ENCODE data around the gene AGBL4.

The AGBL4 gene

DNA sequence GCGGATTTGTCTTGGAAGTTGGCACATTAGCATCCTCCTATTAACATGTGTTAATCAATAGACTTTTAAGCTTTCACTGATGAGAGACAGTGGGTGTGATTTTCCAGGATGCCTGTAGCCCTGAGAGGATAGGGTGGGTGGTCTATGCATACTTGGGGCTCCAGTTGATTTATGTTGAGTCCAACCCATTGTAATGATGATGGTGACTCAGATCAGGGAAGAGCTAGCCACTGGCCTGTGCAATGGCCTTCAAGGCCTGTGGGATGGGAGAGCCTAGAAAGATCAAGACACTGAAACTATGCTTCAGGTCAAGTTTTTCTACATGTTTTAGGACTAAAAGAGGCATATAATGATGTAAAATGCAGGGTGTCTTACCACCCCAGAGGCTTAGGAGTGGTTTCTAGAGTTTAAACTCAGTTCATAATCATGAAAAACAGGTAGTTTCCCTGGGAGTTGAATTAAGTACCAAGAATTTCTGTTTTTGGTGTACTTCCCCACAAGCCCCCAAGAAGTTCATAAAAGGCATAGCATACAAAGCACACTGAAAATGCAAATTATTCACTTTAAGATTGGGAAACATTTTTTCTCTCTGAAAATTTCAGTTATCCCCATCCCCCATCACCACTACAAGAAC lies 1267.0 kb downstream of the AGBL4 start:
- Histone ChIP-seq H3K27ac (ENCODE audit: extremely low read depth, low read depth, low read length) (no peak overlapping the region), H3K36me3 (ENCODE audit: control insufficient read depth in 2 of 2, insufficient read depth in 1 of 2, low read length in 2 of 2) (peaks cover 4 to 52% of the 10 kb centered on the region in 2 experiments; a peak in 2 of 3 replicates), H3K4me3 (ENCODE audit: low read depth, low read length) (no peak overlapping the region), H3K9me3 (ENCODE audit: control insufficient read depth, insufficient read depth, low read depth, low read length) (no peaks in the 10 kb centered on the region), H3K4me1 (ENCODE audit: control insufficient read depth, insufficient read depth, low read length) (no peaks in the 10 kb centered on the region)
- TF ChIP-seq SP2 (tag by site-specific recombination; IDR thresholded peaks at IDR 0.05), result no peak
- TF ChIP-seq, protein P1, sequence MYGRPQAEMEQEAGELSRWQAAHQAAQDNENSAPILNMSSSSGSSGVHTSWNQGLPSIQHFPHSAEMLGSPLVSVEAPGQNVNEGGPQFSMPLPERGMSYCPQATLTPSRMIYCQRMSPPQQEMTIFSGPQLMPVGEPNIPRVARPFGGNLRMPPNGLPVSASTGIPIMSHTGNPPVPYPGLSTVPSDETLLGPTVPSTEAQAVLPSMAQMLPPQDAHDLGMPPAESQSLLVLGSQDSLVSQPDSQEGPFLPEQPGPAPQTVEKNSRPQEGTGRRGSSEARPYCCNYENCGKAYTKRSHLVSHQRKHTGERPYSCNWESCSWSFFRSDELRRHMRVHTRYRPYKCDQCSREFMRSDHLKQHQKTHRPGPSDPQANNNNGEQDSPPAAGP (tag by site-specific recombination; IDR thresholded peaks at IDR 0.05), result no peak
- TF ChIP-seq, protein P2, sequence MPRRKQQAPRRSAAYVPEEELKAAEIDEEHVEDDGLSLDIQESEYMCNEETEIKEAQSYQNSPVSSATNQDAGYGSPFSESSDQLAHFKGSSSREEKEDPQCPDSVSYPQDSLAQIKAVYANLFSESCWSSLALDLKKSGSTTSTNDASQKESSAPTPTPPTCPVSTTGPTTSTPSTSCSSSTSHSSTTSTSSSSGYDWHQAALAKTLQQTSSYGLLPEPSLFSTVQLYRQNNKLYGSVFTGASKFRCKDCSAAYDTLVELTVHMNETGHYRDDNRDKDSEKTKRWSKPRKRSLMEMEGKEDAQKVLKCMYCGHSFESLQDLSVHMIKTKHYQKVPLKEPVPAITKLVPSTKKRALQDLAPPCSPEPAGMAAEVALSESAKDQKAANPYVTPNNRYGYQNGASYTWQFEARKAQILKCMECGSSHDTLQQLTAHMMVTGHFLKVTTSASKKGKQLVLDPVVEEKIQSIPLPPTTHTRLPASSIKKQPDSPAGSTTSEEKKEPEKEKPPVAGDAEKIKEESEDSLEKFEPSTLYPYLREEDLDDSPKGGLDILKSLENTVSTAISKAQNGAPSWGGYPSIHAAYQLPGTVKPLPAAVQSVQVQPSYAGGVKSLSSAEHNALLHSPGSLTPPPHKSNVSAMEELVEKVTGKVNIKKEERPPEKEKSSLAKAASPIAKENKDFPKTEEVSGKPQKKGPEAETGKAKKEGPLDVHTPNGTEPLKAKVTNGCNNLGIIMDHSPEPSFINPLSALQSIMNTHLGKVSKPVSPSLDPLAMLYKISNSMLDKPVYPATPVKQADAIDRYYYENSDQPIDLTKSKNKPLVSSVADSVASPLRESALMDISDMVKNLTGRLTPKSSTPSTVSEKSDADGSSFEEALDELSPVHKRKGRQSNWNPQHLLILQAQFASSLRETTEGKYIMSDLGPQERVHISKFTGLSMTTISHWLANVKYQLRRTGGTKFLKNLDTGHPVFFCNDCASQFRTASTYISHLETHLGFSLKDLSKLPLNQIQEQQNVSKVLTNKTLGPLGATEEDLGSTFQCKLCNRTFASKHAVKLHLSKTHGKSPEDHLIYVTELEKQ (tag by site-specific recombination; IDR thresholded peaks at IDR 0.05; ENCODE audit: borderline replicate concordance), result no peak
- no peak for TF ChIP-seq WT1 (tag by site-specific recombination; IDR thresholded peaks at IDR 0.05)
- TF ChIP-seq ZNF335 (tag by site-specific recombination; conservative IDR thresholded peaks at IDR 0.05), result no peak
- no peak for TF ChIP-seq GLIS2 (tag by site-specific recombination; IDR thresholded peaks at IDR 0.05)
- TF ChIP-seq ZNF248 (tag by site-specific recombination; IDR thresholded peaks at IDR 0.05), result no peak
- TF ChIP-seq, protein P3, sequence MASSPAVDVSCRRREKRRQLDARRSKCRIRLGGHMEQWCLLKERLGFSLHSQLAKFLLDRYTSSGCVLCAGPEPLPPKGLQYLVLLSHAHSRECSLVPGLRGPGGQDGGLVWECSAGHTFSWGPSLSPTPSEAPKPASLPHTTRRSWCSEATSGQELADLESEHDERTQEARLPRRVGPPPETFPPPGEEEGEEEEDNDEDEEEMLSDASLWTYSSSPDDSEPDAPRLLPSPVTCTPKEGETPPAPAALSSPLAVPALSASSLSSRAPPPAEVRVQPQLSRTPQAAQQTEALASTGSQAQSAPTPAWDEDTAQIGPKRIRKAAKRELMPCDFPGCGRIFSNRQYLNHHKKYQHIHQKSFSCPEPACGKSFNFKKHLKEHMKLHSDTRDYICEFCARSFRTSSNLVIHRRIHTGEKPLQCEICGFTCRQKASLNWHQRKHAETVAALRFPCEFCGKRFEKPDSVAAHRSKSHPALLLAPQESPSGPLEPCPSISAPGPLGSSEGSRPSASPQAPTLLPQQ (tag by site-specific recombination; IDR thresholded peaks at IDR 0.05), result no peak
- no peak for TF ChIP-seq ZNF600 (tag by site-specific recombination; IDR thresholded peaks at IDR 0.05)
- TF ChIP-seq ZNF610 (tag by site-specific recombination; IDR thresholded peaks at IDR 0.05; ENCODE audit: borderline replicate concordance), result no peak
- no peak for TF ChIP-seq ZNF510 (tag by site-specific recombination; IDR thresholded peaks at IDR 0.05; ENCODE audit: insufficient replicate concordance)
- no peak for TF ChIP-seq ZNF549 (tag by site-specific recombination; IDR thresholded peaks at IDR 0.05)
- TF ChIP-seq ZNF211 (tag by site-specific recombination; IDR thresholded peaks at IDR 0.05; ENCODE audit: low read depth), result no peak
- TF ChIP-seq, protein P4, sequence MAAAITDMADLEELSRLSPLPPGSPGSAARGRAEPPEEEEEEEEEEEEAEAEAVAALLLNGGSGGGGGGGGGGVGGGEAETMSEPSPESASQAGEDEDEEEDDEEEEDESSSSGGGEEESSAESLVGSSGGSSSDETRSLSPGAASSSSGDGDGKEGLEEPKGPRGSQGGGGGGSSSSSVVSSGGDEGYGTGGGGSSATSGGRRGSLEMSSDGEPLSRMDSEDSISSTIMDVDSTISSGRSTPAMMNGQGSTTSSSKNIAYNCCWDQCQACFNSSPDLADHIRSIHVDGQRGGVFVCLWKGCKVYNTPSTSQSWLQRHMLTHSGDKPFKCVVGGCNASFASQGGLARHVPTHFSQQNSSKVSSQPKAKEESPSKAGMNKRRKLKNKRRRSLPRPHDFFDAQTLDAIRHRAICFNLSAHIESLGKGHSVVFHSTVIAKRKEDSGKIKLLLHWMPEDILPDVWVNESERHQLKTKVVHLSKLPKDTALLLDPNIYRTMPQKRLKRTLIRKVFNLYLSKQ (tag by site-specific recombination; IDR thresholded peaks at IDR 0.05; ENCODE audit: borderline replicate concordance), result no peak
- TF ChIP-seq, protein P5, sequence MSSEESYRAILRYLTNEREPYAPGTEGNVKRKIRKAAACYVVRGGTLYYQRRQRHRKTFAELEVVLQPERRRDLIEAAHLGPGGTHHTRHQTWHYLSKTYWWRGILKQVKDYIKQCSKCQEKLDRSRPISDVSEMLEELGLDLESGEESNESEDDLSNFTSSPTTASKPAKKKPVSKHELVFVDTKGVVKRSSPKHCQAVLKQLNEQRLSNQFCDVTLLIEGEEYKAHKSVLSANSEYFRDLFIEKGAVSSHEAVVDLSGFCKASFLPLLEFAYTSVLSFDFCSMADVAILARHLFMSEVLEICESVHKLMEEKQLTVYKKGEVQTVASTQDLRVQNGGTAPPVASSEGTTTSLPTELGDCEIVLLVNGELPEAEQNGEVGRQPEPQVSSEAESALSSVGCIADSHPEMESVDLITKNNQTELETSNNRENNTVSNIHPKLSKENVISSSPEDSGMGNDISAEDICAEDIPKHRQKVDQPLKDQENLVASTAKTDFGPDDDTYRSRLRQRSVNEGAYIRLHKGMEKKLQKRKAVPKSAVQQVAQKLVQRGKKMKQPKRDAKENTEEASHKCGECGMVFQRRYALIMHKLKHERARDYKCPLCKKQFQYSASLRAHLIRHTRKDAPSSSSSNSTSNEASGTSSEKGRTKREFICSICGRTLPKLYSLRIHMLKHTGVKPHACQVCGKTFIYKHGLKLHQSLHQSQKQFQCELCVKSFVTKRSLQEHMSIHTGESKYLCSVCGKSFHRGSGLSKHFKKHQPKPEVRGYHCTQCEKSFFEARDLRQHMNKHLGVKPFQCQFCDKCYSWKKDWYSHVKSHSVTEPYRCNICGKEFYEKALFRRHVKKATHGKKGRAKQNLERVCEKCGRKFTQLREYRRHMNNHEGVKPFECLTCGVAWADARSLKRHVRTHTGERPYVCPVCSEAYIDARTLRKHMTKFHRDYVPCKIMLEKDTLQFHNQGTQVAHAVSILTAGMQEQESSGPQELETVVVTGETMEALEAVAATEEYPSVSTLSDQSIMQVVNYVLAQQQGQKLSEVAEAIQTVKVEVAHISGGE (tag by site-specific recombination; conservative IDR thresholded peaks at IDR 0.05; ENCODE audit: low read depth), result no peak
- TF ChIP-seq ZNF530 (tag by site-specific recombination; IDR thresholded peaks at IDR 0.05; ENCODE audit: low read depth), result no peak
- no peak for TF ChIP-seq ZBTB8A (tag by site-specific recombination; IDR thresholded peaks at IDR 0.05)
- TF ChIP-seq ZNF544 (tag by site-specific recombination; IDR thresholded peaks at IDR 0.05), result no peak
- TF ChIP-seq, protein P6, sequence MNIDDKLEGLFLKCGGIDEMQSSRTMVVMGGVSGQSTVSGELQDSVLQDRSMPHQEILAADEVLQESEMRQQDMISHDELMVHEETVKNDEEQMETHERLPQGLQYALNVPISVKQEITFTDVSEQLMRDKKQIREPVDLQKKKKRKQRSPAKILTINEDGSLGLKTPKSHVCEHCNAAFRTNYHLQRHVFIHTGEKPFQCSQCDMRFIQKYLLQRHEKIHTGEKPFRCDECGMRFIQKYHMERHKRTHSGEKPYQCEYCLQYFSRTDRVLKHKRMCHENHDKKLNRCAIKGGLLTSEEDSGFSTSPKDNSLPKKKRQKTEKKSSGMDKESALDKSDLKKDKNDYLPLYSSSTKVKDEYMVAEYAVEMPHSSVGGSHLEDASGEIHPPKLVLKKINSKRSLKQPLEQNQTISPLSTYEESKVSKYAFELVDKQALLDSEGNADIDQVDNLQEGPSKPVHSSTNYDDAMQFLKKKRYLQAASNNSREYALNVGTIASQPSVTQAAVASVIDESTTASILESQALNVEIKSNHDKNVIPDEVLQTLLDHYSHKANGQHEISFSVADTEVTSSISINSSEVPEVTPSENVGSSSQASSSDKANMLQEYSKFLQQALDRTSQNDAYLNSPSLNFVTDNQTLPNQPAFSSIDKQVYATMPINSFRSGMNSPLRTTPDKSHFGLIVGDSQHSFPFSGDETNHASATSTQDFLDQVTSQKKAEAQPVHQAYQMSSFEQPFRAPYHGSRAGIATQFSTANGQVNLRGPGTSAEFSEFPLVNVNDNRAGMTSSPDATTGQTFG (tag by site-specific recombination; IDR thresholded peaks at IDR 0.05; ENCODE audit: borderline replicate concordance), result no peak
- ChIA-PET CTCF (no interaction called here), POLR2A (no interaction called here)

Measured in HEK293 (cell line).